Testis (tissue), 3 donors: Measurements from ENCODE around the gene GRID2. TPM values are rescaled to one million over a fixed set of nuclear protein-coding genes. Genes with fewer than 3 reads are reported as not detected.
A peak's percentile ranks its signal among the peaks of the same experiment; 100 is the strongest.

Experiments
- DNase-seq: peaks from one replicate; pipeline ENCODE4 v3.0.0-alpha.2; 2019
- H3K27ac ChIP-seq, 2 donors: fragments of 200-600 bp; sonication (generic); one replicate each; pipeline ENCODE4 v1.5.1; 2019
- H3K27me3 ChIP-seq: fragments of 200-600 bp; sonication (generic); one replicate; pipeline ENCODE4 v1.5.1; 2019
- H3K36me3 ChIP-seq: fragments of 200-600 bp; sonication (generic); one replicate; pipeline ENCODE4 v1.5.1; 2017; ENCODE audit warnings: low read depth; ENCODE audit errors: missing control alignments
- H3K4me1 ChIP-seq: fragments of 200-600 bp; sonication (generic); one replicate; pipeline ENCODE4 v1.5.1; 2019
- H3K4me3 ChIP-seq, 2 donors: fragments of 200-600 bp; sonication (generic); one replicate each; pipeline ENCODE4 v1.5.1; 2017 to 2019
- H3K9me3 ChIP-seq: fragments of 200-600 bp; sonication (generic); one replicate; pipeline ENCODE4 v1.5.1; 2017
- POLR2A ChIP-seq: fragments of 450-650 bp; IDR thresholded peaks from one replicate; pipeline ENCODE4 v1.6.1; 2017; ENCODE audit warnings: antibody characterized with exemption, mild to moderate bottlenecking, moderate library complexity
- WGBS, 2 donors: methylation state at CpG; one replicate each; pipeline ENCODE4 v1.1.5; 2018; 5-methylcytosine and 5-hydroxymethylcytosine counted together
- intact Hi-C: fragments of 100-400 bp; cut with DNase I; formaldehyde crosslinking; loops from one replicate; pipeline ENCODE4 v1.15.1; 2023; ENCODE audit warnings: low total_unique reads
- polyA plus RNA-seq: library from polyadenylated mRNA; stranded (reverse); fragments of 350-450 nt; fragmentation: Illumina TruSeq; extraction: RNeasy Lipid Tissue Mini Kit (QIAGEN cat#74804); gene quantifications from one replicate; pipeline ENCODE4 v1.2.3, GENCODE V29; 2014; ENCODE audit warnings: low read depth, low replicate concordance; ENCODE audit not compliant: insufficient read depth
- total RNA-seq, 2 donors: library from RNA; depleted of rRNA; stranded (reverse); fragments of >200 nt; gene quantifications; one replicate each; pipeline ENCODE4 v1.2.3, GENCODE V29; 2016
- TF ChIP-seq, protein P1 (sequence below), 3 experiments: fragments of 450-650 bp in 2 of 3; fragments of 200-600 bp in 1 of 3; sonication (generic) in 1 of 3; IDR thresholded peaks; one replicate each; pipeline ENCODE4 v1.5.1; 2016 to 2019; ENCODE audit warnings: antibody characterized with exemption in 3 of 3, mild to moderate bottlenecking in 2 of 3, moderate library complexity in 1 of 3

GRID2 gene
- total and polyA plus RNA-seq, 3 donors from 2014 or later, result 27.1 to 34.6 (median 32.7) TPM

DNA sequence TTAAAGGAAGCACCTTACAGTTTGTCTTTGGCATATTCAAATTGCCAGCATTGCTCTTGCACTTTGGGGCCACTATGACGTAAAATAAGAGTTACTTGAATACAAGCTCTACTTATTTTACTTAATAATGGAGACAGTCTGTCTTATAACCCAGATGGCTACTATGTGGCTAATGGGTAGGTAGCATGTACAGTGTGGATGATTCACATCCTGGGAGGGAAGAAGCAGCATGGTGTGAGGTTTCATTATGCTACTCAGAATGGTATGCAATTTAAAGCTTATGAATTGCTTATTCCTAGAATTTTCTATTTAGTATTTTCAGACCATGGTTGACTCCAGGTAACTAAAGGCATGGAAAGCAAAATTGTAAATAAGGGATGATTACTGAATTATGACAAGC lies 763.0 kb downstream of the GRID2 start:
- WGBS, 2 donors, result 96% methylated on average over 1 of the region's 1 CpG
- intact Hi-C loops, result no loop called here
- Histone ChIP-seq H3K4me1 (no peaks in the 10 kb centered on the region), H3K9me3 (no peaks in the 10 kb centered on the region), H3K27me3 (no peaks in the 10 kb centered on the region), H3K36me3 (no peaks in the 10 kb centered on the region), H3K4me3 (no peak overlapping the region), H3K27ac (no peak overlapping the region)
- DNase-seq, result no peak
- TF ChIP-seq POLR2A, result no peak
- TF ChIP-seq, protein P1, sequence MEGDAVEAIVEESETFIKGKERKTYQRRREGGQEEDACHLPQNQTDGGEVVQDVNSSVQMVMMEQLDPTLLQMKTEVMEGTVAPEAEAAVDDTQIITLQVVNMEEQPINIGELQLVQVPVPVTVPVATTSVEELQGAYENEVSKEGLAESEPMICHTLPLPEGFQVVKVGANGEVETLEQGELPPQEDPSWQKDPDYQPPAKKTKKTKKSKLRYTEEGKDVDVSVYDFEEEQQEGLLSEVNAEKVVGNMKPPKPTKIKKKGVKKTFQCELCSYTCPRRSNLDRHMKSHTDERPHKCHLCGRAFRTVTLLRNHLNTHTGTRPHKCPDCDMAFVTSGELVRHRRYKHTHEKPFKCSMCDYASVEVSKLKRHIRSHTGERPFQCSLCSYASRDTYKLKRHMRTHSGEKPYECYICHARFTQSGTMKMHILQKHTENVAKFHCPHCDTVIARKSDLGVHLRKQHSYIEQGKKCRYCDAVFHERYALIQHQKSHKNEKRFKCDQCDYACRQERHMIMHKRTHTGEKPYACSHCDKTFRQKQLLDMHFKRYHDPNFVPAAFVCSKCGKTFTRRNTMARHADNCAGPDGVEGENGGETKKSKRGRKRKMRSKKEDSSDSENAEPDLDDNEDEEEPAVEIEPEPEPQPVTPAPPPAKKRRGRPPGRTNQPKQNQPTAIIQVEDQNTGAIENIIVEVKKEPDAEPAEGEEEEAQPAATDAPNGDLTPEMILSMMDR (IDR thresholded peaks at IDR 0.05), result no peak

GRCh38 chr4:93072292-93072691 lies 768.5 kb downstream of the GRID2 start:
- Histone ChIP-seq H3K27me3 (no peaks in the 10 kb centered on the region), H3K27ac (no peak overlapping the region), H3K9me3 (no peaks in the 10 kb centered on the region), H3K4me1 (no peaks in the 10 kb centered on the region), H3K4me3 (no peak overlapping the region), H3K36me3 (no peaks in the 10 kb centered on the region)
- no peak for DNase-seq
- TF ChIP-seq, protein P1 (IDR thresholded peaks at IDR 0.05), result no peak
- TF ChIP-seq POLR2A, result no peak
- intact Hi-C loops, result no loop called here

DNA sequence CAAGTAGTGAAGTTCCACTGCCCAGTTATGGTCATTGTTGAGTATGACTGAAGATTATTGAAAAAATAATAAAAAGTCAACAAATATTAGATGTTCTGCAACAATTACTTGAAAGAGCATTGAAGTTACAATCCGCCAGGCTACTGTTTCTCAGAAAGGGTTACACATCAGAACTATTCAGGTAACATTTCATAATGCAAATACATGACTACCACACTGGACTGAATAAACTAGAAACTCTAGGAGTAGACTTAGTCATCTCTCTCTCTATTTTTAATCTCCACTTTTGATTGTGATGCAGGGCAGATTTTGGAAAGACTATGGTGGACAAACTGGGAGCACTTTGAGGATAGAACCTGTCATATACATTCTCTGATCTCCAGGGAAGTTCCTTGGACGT lies 776.5 kb downstream of the GRID2 start:
- intact Hi-C loops, result no loop called here
- TF ChIP-seq, protein P1 (IDR thresholded peaks at IDR 0.05), result no peak
- TF ChIP-seq POLR2A, result no peak
- Histone ChIP-seq H3K9me3 (no peaks in the 10 kb centered on the region), H3K27me3 (no peaks in the 10 kb centered on the region), H3K4me3 (no peak overlapping the region), H3K27ac (no peak overlapping the region), H3K4me1 (no peaks in the 10 kb centered on the region), H3K36me3 (no peaks in the 10 kb centered on the region)
- no peak for DNase-seq
- WGBS, 2 donors, result 80 to 92% methylated on average over 2 of the region's 2 CpGs

DNA sequence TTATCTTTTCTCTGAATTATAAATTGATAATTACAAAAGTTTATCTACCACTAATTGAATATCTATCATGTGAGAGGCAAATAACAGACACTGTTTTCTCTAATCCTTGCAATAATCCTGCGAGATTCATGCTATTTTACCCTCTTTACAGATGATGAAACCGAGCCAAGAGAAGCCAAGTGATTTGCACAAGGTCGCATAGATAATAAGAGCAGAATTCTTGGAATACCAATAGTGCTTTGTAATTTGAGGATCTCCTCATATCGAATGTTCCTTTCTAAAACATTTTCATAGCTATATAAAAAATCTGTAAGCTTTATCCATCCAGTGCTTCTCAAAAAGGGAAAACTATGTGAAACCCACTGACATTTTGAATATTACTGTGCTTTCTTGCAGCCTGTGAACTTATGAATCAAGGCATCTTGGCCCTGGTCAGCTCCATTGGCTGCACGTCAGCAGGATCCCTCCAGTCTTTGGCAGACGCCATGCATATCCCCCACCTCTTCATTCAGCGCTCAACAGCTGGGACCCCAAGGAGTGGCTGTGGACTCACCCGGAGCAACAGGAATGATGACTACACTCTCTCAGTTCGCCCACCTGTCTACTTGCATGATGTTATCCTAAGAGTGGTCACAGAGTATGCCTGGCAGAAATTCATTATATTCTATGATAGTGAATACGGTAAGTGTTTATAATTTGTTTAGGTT lies 781.0 kb downstream of the GRID2 start:
- TF ChIP-seq, protein P1 (IDR thresholded peaks at IDR 0.05), result no peak
- TF ChIP-seq POLR2A, result no peak
- H3K27ac ChIP-seq, result no peak overlapping the region

GRCh38 chr4:93086356-93086755 lies 782.6 kb downstream of the GRID2 start:
- Histone ChIP-seq H3K4me3 (no peak overlapping the region), H3K27me3 (no peaks in the 10 kb centered on the region), H3K27ac (no peak overlapping the region), H3K36me3 (no peaks in the 10 kb centered on the region), H3K9me3 (no peaks in the 10 kb centered on the region), H3K4me1 (no peaks in the 10 kb centered on the region)
- DNase-seq, result no peak
- WGBS, 2 donors, result 59 to 63% methylated on average over 4 of the region's 4 CpGs
- intact Hi-C loops, result no loop called here
- TF ChIP-seq, protein P1 (IDR thresholded peaks at IDR 0.05), result no peak
- TF ChIP-seq POLR2A, result no peak

More for the DNA sequence above, 781.0 kb downstream of the GRID2 start:
- DNase-seq, result peak; percentile 46
- H3K36me3 ChIP-seq, result no peaks in the 10 kb centered on the region
- no peaks in the 10 kb centered on the region for H3K4me1 ChIP-seq
- intact Hi-C loops, result no loop called here
- WGBS, 2 donors, result 47 to 55% methylated on average over 10 of the region's 10 CpGs
- H3K9me3 ChIP-seq, result no peaks in the 10 kb centered on the region
- H3K4me3 ChIP-seq, result peak overlapping the region in 1 of 2 donors; percentile 18
- no peaks in the 10 kb centered on the region for H3K27me3 ChIP-seq
